Activated B cell treated with CpG ODN at 0.5 μM for 24 hours (primary cell): ENCODE measurements around the gene LRRC45. TPM values are rescaled to one million over a fixed set of nuclear protein-coding genes. Genes with fewer than 3 reads are reported as not detected.

Experiments used
- ATAC-seq: fragments of 200-7000 bp; cut with Tn5 transposase; one replicate; pipeline ENCODE4 v1.10.0; 2021; ENCODE audit warnings: low read depth, mild to moderate bottlenecking, moderate library complexity
- CTCF ChIA-PET: fragments of 350-600 bp; sonication (Branson Sonifier 250); formaldehyde crosslinking; loops from one replicate; lab custom pipeline; 2021; ENCODE audit warnings: antibody characterized with exemption; lab: Charles Lee
- POLR2A ChIA-PET: fragments of 350-600 bp; sonication (Branson Sonifier 250); formaldehyde crosslinking; loops from one replicate; lab custom pipeline; 2021; ENCODE audit warnings: antibody characterized with exemption; lab: Charles Lee
- DNase-seq: peaks from one replicate; pipeline ENCODE4 v3.0.0; 2022
- H3K27ac Mint-ChIP-seq: one replicate; pipeline ENCODE4 v1.8.0; 2020; ENCODE audit warnings: mixed read lengths
- H3K27me3 Mint-ChIP-seq: one replicate; pipeline ENCODE4 v1.8.0; 2021; ENCODE audit warnings: mixed read lengths
- H3K36me3 Mint-ChIP-seq: one replicate; pipeline ENCODE4 v1.8.0; 2021; ENCODE audit warnings: low read depth, mixed read lengths
- H3K4me1 Mint-ChIP-seq: one replicate; pipeline ENCODE4 v1.8.0; 2021; ENCODE audit warnings: mixed read lengths
- H3K4me3 Mint-ChIP-seq: one replicate; pipeline ENCODE4 v1.8.0; 2020; ENCODE audit warnings: mild to moderate bottlenecking, mixed read lengths
- H3K9me3 Mint-ChIP-seq: one replicate; pipeline ENCODE4 v1.8.0; 2020; ENCODE audit warnings: mixed read lengths
- CTCF ChIP-seq: fragments of 200-600 bp; IDR thresholded peaks from one replicate; pipeline ENCODE4 v1.8.0; 2022; ENCODE audit warnings: antibody characterized with exemption, mild to moderate bottlenecking
- intact Hi-C: fragments of 100-400 bp; cut with micrococcal nuclease; formaldehyde crosslinking; loops from one replicate; pipeline ENCODE4 v1.15.1; 2024
- total RNA-seq: library from RNA; stranded (reverse); gene quantifications from 2 replicates; pipeline ENCODE4 v1.2.3, GENCODE V29; 2022

Gene LRRC45
- total RNA-seq, 1 donor from 2014 or later: 10.6 TPM

- ChIA-PET POLR2A (interaction anchor here (0.6 to 3.2 kb wide), 14 partner anchors 16 to 392 kb away, joined by 3 to 43 read pairs (median 4); partner anchors contain the start of genes ASPSCR1, DCXR, FASN and MCRIP1), CTCF (interaction anchor here (0.7 to 5.9 kb wide), 4 partner anchors 13 to 62 kb away, joined by 3 to 59 read pairs (median 3); partner anchors contain the start of gene DCXR)
- intact Hi-C loops: loop anchor here (1.0 to 5.0 kb wide), 3 partner anchors 63 to 475 kb away; partner anchors contain the start of gene ARHGDIA
- H3K4me3 Mint-ChIP-seq: peak overlapping the region; percentile 85
- no peaks in the 10 kb centered on the region for H3K27me3 Mint-ChIP-seq
- H3K9me3 Mint-ChIP-seq: no peaks in the 10 kb centered on the region
- peaks cover 4% of the 10 kb centered on the region for H3K36me3 Mint-ChIP-seq
- ATAC-seq (no peak), DNase-seq (no peak)
- TF ChIP-seq CTCF: no peak
- H3K4me1 Mint-ChIP-seq: peaks cover 22% of the 10 kb centered on the region
- peak overlapping the region; percentile 35 for H3K27ac Mint-ChIP-seq
Measured at GRCh38 chr17:82021900-82022309, 1.2 kb upstream of the LRRC45 start.

GRCh38 chr17:82022310-82022980 is 660 bp upstream of the LRRC45 start, which contains the start of gene CENPX:
Gene CENPX, minus strand, starts transcription at chr17:82022878. Its CDS starts 17 bp downstream, at chr17:82022861.
- no peaks in the 10 kb centered on the region for H3K27me3 Mint-ChIP-seq
- intact Hi-C loops: loop anchor here (5.0 kb wide), 2 partner anchors 150 to 475 kb away; partner anchors contain the start of gene ARHGDIA
- TF ChIP-seq CTCF: no peak
- ChIA-PET POLR2A (interaction anchor here (0.5 to 3.2 kb wide), 23 partner anchors 13 to 427 kb away, joined by 3 to 43 read pairs (median 4); partner anchors contain the start of genes DCXR, GPS1, MCRIP1 and MRPL12), CTCF (interaction anchor here (0.6 to 5.9 kb wide), 3 partner anchors 15 to 63 kb away, joined by 3 to 59 read pairs (median 3); partner anchors contain the start of gene DCXR)
- peak within 1 kb of the TSS; percentile 85 for H3K4me3 Mint-ChIP-seq
- no peaks in the 10 kb centered on the region for H3K9me3 Mint-ChIP-seq
- no peak for ATAC-seq
- peaks cover 22% of the 10 kb centered on the region for H3K4me1 Mint-ChIP-seq
- peaks cover 4% of the 10 kb centered on the region for H3K36me3 Mint-ChIP-seq
- DNase-seq: no peak
- peak within 1 kb of the TSS; percentile 35 for H3K27ac Mint-ChIP-seq

GRCh38 chr17:82023447-82024241 is 539 bp downstream of the LRRC45 start:
- DNase-seq: no peak
- CTCF ChIA-PET: interaction anchor here (5.9 kb wide), 1 partner anchor 64 kb away, joined by 59 read pairs; no protein-coding TSS in a partner anchor
- Mint-ChIP-seq H3K27me3 (no peaks in the 10 kb centered on the region), H3K4me3 (peak overlapping the region; percentile 76), H3K4me1 (peaks cover 22% of the 10 kb centered on the region), H3K27ac (no peak overlapping the region), H3K36me3 (peaks cover 2% of the 10 kb centered on the region), H3K9me3 (no peaks in the 10 kb centered on the region)
- POLR2A ChIA-PET: interaction anchor here (0.6 to 3.2 kb wide), 14 partner anchors 12 to 426 kb away, joined by 3 to 43 read pairs (median 4); partner anchors contain the start of genes DCXR, GPS1, MCRIP1 and RFNG
- ATAC-seq: no peak
- TF ChIP-seq CTCF: no peak
- intact Hi-C loops: loop anchor here (1.0 to 5.0 kb wide), 7 partner anchors 8 to 474 kb away; partner anchors contain the start of genes ARHGDIA, ASPSCR1, DCXR and FASN

- Mint-ChIP-seq H3K36me3 (no peaks in the 10 kb centered on the region), H3K9me3 (no peaks in the 10 kb centered on the region), H3K27me3 (peaks cover 2% of the 10 kb centered on the region), H3K4me1 (peaks cover 26% of the 10 kb centered on the region), H3K4me3 (no peak overlapping the region), H3K27ac (no peak overlapping the region)
- TF ChIP-seq CTCF: no peak
- ATAC-seq (no peak), DNase-seq (no peak)
- intact Hi-C loops: loop anchor here (5.0 kb wide), 2 partner anchors 153 to 472 kb away; partner anchors contain the start of gene ARHGDIA
- ChIA-PET POLR2A (interaction anchor here (1.1 kb wide), 1 partner anchor 11 kb away, joined by 3 read pairs; no protein-coding TSS in a partner anchor), CTCF (interaction anchor here (5.9 kb wide), 1 partner anchor 65 kb away, joined by 59 read pairs; no protein-coding TSS in a partner anchor)
Measured at GRCh38 chr17:82024859-82025258, 1.8 kb downstream of the LRRC45 start.
